Measurements from ENCODE around the gene LILRB3. TPM values are rescaled to one million over a fixed set of nuclear protein-coding genes. Genes with fewer than 3 reads are reported as not detected.
"Not testable (repeated sequence)": the region's sequence is repeated elsewhere in the genome, so short reads cannot be mapped to it uniquely, and the experiment has no call there.

Gene LILRB3
- total RNA-seq, result not detected in 2 replicates

GRCh38 chr19:54222474-54223276, at the start of gene LILRB3:
LILRB3 (minus strand) TSS chr19:54223007; CDS start chr19:54222976, 31 bp downstream.
- not testable (repeated sequence) for DNase-seq (ENCODE audit: low read depth); H3K4me3 ChIP-seq (ENCODE audit: low read depth, low read length)

GRCh38 chr19:54272181-54272580, 49.4 kb upstream of the LILRB3 start:
- not testable (repeated sequence) for DNase-seq (ENCODE audit: low read depth); H3K4me3 ChIP-seq (ENCODE audit: low read depth, low read length)

- not testable (repeated sequence) for H3K4me3 ChIP-seq (ENCODE audit: low read depth, low read length); DNase-seq (ENCODE audit: low read depth)
Observed at GRCh38 chr19:54271587-54271986, 48.8 kb upstream of the LILRB3 start.

GRCh38 chr19:54271106-54271505, 48.3 kb upstream of the LILRB3 start:
- no peak for TF ChIP-seq CTCF (conservative IDR thresholded peaks at IDR 0.05; ENCODE audit: low read depth, low read length)
- DNase-seq (ENCODE audit: low read depth), result no peak

GRCh38 chr19:54268936-54269335, 46.1 kb upstream of the LILRB3 start:
- TF ChIP-seq CTCF (conservative IDR thresholded peaks at IDR 0.05; ENCODE audit: low read depth, low read length), result no peak
- no peak for DNase-seq (ENCODE audit: low read depth)
- no peak overlapping the region for H3K4me3 ChIP-seq (ENCODE audit: low read depth, low read length)

More at GRCh38 chr19:54271106-54271505, 48.3 kb upstream of the LILRB3 start:
- H3K4me3 ChIP-seq (ENCODE audit: low read depth, low read length), result no peak overlapping the region

- TF ChIP-seq CTCF (conservative IDR thresholded peaks at IDR 0.05; ENCODE audit: low read depth, low read length), result peak; percentile 86
- peak; percentile 9 for DNase-seq (ENCODE audit: low read depth)
- H3K4me3 ChIP-seq (ENCODE audit: low read depth, low read length), result no peak overlapping the region
Observed at GRCh38 chr19:54266133-54266532, 43.3 kb upstream of the LILRB3 start.

GRCh38 chr19:54262470-54262869, 39.7 kb upstream of the LILRB3 start:
- no peak for TF ChIP-seq CTCF (conservative IDR thresholded peaks at IDR 0.05; ENCODE audit: low read depth, low read length)
- DNase-seq (ENCODE audit: low read depth), result no peak
- H3K4me3 ChIP-seq (ENCODE audit: low read depth, low read length), result no peak overlapping the region

- DNase-seq (ENCODE audit: low read depth), result no peak
- no peak overlapping the region for H3K4me3 ChIP-seq (ENCODE audit: low read depth, low read length)
- no peak for TF ChIP-seq CTCF (conservative IDR thresholded peaks at IDR 0.05; ENCODE audit: low read depth, low read length)
Observed at GRCh38 chr19:54262066-54262465, 39.3 kb upstream of the LILRB3 start.
